Superior temporal gyrus (tissue), 1 donor: ENCODE data around the gene LMAN2.
"Not testable (repeated sequence)": the region's sequence is repeated elsewhere in the genome, so short reads cannot be mapped to it uniquely, and the experiment has no call there.

Source experiments
- DNase-seq: peaks from one replicate; pipeline ENCODE4 v3.0.0-alpha.2; 2016; ENCODE audit errors: extremely low spot score

LMAN2 gene

GRCh38 chr5:177347699-177348098 lies 3.8 kb downstream of the LMAN2 start:
- DNase-seq = no peak

GRCh38 chr5:177346820-177347219 lies 4.6 kb downstream of the LMAN2 start:
- DNase-seq = no peak

GRCh38 chr5:177344891-177345290 lies 6.6 kb downstream of the LMAN2 start:
- DNase-seq = no peak

GRCh38 chr5:177343777-177344176 lies 7.7 kb downstream of the LMAN2 start:
- DNase-seq = no peak

GRCh38 chr5:177343000-177343399 lies 8.5 kb downstream of the LMAN2 start:
- not testable (repeated sequence) for DNase-seq

- no peak for DNase-seq
Observed at GRCh38 chr5:177339107-177339638, 12.3 kb downstream of the LMAN2 start.

- DNase-seq = no peak
Observed at GRCh38 chr5:177338251-177339106, 13.0 kb downstream of the LMAN2 start.

GRCh38 chr5:177336603-177337494 lies 14.6 kb downstream of the LMAN2 start:
- DNase-seq = no peak

GRCh38 chr5:177336112-177336511 lies 15.4 kb downstream of the LMAN2 start:
- no peak for DNase-seq

- no peak for DNase-seq
Observed at GRCh38 chr5:177335701-177336065, 15.8 kb downstream of the LMAN2 start.

- no peak for DNase-seq
Observed at GRCh38 chr5:177334781-177335700, 16.4 kb downstream of the LMAN2 start.

- DNase-seq = no peak
Observed at GRCh38 chr5:177334155-177334551, 17.3 kb downstream of the LMAN2 start.

- no peak for DNase-seq
Observed at GRCh38 chr5:177333420-177334154, 17.9 kb downstream of the LMAN2 start.

GRCh38 chr5:177332896-177333260 lies 18.6 kb downstream of the LMAN2 start:
- no peak for DNase-seq

- no peak for DNase-seq
Observed at GRCh38 chr5:177332031-177332895, 19.2 kb downstream of the LMAN2 start.

GRCh38 chr5:177330991-177331842 lies 20.3 kb downstream of the LMAN2 start:
- no peak for DNase-seq

GRCh38 chr5:177329883-177330282 lies 21.6 kb downstream of the LMAN2 start:
- DNase-seq = no peak

GRCh38 chr5:177328545-177329231 lies 22.8 kb downstream of the LMAN2 start:
- DNase-seq = no peak
